IPS-18c (cell line): Measurements from ENCODE around the gene SEC24A.
A peak's percentile ranks its signal among the peaks of the same experiment; 100 is the strongest.
"Not testable (repeated sequence)": the region's sequence is repeated elsewhere in the genome, so short reads cannot be mapped to it uniquely, and the experiment has no call there.

Source experiments
- H3K4me3 ChIP-seq: 2 replicates; pipeline ENCODE4 v1.7.0; 2013; ENCODE audit warnings: low read depth, mild to moderate bottlenecking, low read length, moderate library complexity; ENCODE audit not compliant: insufficient read depth
- H3K9me3 ChIP-seq: one replicate; pipeline ENCODE4 v1.6.1; 2013; ENCODE audit warnings: mild to moderate bottlenecking, low read length, moderate library complexity; ENCODE audit not compliant: control insufficient read depth, insufficient read depth

Gene SEC24A

DNA sequence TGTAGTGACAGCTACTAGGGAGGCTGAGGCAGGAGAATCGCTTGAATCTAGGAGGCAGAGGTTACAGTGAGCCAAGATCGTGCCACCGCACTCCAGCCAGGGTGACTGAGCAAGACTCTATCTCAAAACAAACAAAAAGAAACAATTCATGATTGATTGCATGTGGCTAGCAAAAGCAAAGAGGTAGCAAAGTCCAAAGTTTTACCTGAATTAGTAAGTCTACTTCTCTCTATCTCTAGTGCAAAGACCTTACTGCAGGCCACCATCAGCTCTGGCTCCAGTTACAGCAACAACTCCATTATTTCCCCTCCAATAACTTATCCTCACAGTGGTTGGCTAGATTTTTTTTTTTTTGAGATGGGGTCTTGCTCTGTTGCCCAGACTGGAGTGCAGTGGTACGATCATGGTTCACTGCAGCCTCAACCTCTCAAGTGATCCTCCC is 9.8 kb upstream of the SEC24A start:
- no peak overlapping the region for H3K4me3 ChIP-seq
- H3K9me3 ChIP-seq, result no peaks in the 10 kb centered on the region

DNA sequence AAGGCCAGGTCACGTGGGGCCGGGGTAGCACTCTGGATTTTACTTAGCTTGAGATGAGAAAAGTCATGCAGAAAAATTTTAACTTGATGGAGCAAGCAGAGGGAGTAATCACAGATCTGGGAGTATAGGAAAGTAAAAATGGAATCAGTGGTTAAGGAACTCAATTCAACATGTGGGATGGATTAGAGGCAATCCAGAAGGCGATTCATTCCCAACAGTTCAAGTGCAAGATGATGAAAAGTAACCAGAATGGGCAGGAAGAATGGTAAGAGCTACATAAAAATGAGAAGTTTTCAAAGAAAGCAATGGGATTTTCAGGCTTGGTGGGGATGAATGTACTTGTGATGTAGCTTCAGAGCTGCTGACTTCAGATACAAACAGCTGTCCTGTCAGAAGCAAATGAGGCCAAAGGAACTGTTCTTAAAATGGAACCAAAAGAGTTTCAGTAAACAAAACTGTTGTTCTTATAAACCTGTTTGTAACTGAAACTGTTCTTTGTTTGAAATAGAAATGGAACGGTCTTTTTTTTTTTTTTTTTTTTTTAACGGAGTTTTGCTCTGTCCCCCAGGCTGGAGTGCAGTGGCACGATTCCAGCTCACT is 5.6 kb upstream of the SEC24A start:
- Histone ChIP-seq H3K9me3 (no peaks in the 10 kb centered on the region), H3K4me3 (no peak overlapping the region)

DNA sequence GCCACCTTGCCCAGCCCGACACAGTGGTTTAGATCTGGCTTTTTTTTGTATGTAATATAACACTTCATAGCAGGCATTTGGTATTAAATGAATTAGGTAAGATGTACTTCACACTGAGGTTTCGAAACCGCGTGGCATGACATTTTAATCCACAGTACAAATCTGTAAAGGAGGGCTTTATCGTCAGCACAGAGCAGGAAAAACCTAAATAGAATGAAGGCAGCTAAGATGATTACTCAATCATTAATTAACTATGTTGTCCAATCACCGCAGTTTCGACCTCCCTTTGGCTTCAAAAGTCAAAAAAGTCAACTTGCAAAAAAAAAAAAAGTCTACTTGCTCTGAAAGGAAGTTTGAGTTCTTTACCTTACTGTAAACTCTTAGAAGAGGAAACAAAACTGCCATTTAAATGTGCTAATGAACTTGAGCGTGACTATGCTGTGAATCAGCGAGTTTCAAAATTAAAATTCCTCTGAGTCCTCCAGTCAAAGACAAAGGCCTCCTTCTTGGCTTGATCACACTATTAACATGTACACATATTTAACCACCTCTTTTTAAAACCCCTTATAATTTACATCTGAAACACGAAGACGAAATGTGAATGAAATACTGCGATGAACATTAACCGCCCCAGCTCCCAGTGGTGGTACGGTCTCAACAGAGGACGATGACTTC is 698 bp upstream of the SEC24A start:
- H3K4me3 ChIP-seq, result peak overlapping the region; percentile 99
- H3K9me3 ChIP-seq, result no peaks in the 10 kb centered on the region

DNA sequence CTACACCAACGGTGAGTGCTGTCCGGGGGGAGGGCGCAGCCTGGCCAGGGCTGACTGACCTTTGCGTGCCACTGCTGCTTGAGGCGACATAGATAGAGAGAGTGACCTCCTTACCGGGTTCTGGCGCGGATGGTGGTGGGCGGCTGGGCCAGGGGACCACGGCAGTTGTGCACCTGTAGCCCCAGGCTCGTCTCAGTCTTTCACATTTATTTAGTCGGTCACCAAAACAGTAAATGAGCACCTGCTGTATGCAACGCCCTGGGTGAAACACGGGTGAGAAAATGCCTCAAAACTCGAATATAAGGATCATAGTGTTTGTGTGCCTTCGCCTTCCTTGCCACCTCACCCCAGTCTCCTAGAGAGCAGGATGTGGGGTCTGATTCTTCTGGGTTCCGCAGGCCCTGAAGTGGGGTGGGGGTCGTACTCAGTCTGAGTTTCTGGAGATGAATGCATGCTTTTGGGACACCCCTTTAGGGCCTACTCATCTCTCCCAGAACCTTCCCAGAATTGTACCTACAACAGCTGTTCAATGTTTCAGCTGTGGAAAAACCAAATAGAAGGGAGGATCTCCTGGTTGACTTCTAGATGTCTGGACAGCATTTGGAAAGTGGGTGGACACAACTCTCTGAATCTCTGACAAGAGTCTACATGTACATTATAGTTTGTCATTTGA is 714 bp downstream of the SEC24A start:
- Histone ChIP-seq H3K4me3 (peak overlapping the region; percentile 99), H3K9me3 (no peaks in the 10 kb centered on the region)

DNA sequence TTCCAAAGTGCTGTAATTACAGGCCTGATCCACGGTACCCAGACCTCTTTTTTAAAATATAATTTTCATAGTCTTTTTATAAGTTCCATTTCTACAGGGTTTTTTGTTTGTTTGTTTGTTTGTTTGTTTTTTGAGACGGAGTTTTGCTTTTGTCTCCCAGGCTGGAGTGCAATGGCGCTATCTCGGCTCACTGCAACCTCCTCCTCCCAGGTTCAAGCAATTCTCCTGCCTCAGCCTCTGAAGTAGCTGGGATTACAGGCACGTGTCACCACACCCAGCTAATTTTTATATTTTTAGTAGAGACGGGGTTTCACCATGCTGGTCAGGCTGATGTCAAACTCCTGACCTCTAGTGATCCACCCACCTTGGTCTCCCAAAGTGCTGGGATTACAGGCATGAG is 2.1 kb downstream of the SEC24A start:
- not testable (repeated sequence) for H3K4me3 ChIP-seq, H3K9me3 ChIP-seq

DNA sequence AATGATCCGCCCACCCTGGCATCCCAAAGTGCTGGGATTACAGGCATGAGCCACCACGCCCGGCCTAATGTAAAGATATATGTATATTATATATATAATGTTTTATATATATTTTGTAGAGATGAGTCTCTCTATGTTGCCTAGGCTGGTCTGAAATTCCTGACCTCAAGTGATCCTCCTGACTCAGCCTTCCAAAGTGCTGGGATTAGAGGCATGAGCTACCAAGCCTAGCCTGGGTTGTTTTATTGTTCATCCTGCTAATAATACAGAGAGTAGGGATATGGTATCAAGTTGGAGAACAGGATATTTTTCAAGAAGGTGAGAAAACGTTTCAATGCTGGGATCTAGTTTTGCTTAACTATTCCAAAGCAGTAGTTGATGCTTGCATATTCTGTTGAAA is 2.9 kb downstream of the SEC24A start:
- no peak overlapping the region for H3K4me3 ChIP-seq
- no peaks in the 10 kb centered on the region for H3K9me3 ChIP-seq

DNA sequence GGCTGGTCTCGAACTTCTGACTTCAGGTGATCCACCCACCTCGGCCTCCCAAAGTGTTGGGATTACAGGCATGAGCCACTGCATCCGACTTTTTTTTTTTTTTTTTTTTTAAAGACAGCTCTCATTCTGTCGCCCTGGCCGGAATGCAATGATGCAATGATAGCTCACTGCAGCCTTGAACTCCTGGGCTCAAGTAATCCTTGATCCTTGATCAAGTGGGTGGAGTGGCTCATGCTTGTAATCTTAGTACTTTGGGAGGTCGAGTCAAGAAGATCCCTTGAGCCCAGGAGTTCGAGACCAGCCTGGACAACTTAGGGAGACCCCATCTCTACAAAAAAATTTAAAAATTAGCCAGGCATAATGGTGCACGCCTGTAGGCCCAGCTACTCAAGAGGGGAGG is 8.1 kb downstream of the SEC24A start:
- Histone ChIP-seq H3K4me3 (no peak overlapping the region), H3K9me3 (no peaks in the 10 kb centered on the region)

DNA sequence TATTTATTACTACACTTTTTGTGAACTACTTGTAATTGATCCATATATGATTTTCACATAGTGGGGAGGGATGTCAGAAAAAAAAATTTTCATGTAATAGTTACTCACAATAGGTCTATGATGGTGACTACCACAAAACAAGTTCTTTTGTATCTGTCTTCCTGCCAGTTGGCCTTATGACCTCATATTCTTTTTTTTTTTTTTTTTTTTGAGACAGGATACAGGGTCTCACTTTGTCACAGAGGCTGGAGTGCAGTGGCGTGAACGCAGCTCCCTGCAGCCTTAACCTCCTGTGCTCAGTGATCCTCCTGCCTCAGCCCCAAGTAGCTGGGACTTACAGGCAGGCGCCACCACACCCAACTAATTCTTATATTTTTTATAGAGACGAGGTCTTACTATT is 10.9 kb downstream of the SEC24A start:
- H3K9me3 ChIP-seq, result no peaks in the 10 kb centered on the region
- H3K4me3 ChIP-seq, result no peak overlapping the region

DNA sequence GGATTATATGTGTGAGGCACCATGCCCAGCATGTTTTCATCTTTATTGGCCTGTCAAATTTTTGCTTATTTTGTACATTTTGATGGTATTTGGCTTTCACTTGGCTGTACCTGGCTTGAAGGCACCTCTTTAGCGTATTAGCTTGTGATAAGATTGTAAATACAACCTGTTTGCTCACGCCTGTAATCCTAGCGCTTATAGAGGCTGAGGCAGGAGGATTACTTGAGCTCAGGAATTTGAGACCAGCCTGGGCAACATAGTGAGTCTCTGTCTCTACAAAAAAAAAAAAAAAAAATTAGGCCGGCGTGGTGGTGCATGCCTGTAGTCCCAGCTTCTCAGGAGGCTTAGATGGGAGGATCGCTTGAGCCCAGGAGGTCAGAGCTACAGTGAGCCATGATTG is 11.3 kb downstream of the SEC24A start:
- no peaks in the 10 kb centered on the region for H3K9me3 ChIP-seq
- no peak overlapping the region for H3K4me3 ChIP-seq

DNA sequence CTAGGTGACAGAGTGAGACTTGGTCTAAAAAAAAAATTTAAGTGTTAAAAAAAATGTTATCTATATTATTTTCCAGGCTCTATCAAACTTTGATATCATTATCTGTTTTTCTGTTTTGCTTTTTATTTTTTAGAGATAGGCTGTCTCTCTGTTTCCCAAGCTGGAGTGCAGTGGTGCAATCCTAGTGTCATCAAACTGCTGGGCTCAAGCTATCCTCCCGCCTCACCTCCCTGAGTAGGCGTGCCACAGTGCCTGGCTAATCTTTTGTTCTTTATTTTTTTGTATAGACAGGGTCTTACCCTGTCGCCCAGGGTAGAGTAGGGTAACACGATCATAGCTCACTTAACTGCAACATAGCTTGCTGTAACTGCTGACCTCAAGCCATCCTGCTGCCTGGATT is 14.4 kb downstream of the SEC24A start:
- Histone ChIP-seq H3K9me3 (no peaks in the 10 kb centered on the region), H3K4me3 (no peak overlapping the region)

DNA sequence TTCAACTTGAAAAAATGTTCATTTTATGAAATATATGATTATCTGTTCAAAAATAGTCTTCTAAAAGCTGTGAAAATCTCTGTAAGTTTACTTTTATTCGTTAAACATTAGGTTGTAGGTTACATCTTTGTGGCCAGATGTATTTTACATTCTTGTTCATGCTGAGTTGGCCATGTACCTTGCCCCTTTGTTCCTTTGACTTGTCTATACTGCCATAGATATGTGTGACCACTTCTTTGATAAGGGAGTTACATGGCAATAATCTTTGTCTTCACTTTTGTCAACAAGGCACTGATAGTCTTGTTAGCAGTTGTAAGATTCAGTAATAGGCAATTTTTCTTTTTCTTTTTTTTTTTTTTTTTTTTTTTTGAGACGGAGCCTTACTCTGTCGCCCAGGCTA is 15.9 kb downstream of the SEC24A start:
- H3K9me3 ChIP-seq, result no peaks in the 10 kb centered on the region
- no peak overlapping the region for H3K4me3 ChIP-seq

DNA sequence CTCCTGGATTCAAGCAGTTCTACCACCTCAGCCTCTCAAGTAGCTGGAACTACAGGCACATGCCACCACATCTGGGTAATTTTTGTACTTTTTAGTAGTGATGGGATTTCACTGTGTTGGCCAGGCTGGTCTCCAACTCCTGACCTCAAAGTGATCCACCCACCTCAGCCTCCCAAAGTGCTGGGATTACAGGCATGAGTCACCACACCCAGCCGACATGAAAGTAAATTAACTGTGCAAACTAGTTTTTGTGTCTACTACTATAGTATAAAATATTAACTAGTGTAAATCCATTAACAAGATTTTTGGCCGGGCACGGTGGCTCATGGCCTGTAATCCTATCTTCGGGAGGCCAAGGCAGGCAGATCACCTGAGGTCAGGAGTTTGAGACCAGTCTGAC is 25.0 kb downstream of the SEC24A start:
- H3K9me3 ChIP-seq, H3K4me3 ChIP-seq: not testable (repeated sequence)

DNA sequence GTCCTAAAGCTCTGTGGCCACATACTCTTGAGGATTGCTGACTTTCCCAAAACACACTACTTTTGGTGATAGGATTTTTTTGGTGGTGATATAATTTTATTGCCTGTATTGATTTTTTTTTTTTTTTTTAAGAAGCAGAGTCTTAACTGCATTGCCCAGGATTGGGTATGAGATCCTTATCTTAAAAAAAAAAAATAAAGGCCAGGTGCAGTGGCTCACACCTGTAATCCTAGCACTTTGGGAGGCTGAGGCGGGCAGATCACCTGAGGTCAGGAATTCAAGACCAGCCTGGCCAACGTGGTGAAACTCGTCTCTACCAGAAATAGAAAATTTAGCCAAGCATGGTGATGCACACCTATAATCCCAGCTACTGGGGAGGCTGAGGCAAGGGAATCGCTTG is 28.8 kb downstream of the SEC24A start:
- H3K4me3 ChIP-seq, H3K9me3 ChIP-seq: not testable (repeated sequence)

DNA sequence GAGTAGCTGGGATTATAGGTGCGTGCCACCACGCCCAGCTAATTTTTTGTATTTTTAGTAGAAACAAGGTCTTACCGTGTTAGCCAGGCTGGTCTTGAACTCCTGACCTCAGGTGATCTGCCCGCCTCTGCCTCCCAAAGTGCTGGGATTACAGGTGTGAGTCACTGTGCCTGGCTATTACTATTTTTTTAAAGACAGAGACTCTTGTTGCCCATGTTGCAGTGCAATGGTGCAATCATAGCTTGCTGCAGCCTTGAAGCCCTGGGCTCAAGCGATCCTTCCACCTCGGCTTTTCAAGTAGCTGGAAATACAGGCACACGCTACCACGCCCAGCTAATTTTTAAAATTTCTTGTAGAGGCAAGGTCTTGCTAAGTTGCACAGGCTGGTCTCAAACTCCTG is 41.6 kb downstream of the SEC24A start:
- H3K9me3 ChIP-seq, H3K4me3 ChIP-seq: not testable (repeated sequence)

DNA sequence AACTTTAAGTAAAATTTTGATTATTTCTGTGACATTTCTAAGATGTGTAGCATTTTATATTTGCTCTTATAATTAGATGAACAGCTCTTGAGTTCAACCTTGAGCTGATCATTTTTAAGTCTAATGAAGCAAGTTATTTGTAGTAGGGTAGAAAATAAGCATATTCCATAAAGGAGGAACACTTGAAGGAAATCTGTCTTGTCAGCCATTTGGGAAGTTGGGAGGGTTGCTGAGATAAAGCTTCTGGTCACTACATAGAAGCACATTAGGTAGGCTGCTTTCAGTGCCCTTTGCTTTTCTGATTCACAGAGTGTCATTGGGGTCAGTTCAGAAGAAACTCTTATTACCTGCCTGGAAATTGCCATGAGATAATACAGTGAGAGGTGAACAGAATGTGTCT is 44.1 kb downstream of the SEC24A start:
- no peaks in the 10 kb centered on the region for H3K9me3 ChIP-seq
- H3K4me3 ChIP-seq, result no peak overlapping the region

DNA sequence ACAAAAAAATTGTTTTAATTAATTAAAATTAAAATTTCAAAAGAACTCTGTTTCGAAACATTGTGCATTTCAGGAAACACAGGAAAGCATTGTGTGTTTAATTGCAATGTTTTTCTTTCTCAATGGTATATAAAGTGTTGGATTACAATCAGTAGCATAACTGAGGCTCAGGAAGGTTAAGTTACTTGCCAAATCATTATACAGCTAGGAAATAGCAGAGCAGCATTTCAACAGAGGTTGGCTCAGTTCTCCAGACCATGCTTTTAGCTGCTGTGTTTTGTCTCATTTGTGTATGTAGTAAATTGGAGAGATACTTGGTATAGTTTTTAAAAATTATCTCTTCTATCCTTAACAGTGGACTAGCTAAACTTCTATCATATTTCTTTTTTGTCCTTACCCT is 59.7 kb downstream of the SEC24A start:
- Histone ChIP-seq H3K4me3 (no peak overlapping the region), H3K9me3 (no peaks in the 10 kb centered on the region)

DNA sequence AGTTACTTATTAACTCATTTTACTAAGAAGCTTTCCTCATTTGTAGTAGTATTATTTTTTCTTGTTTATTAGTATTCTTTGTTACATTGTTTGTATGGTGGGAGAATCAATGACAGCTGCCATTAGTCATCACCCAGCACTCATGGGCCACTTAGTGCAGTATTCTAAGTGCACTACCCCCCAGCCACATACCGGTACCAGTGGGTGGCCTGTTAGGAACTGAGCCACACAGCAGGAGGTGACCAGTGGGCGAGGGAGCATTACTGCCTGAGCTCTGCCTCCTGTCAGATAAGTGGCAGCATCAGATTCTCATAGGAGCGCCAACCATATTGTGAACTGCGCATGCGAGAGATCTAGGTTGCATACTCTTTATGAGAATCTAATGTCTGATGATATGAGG is 65.5 kb downstream of the SEC24A start:
- H3K4me3 ChIP-seq, result no peak overlapping the region
- no peaks in the 10 kb centered on the region for H3K9me3 ChIP-seq

DNA sequence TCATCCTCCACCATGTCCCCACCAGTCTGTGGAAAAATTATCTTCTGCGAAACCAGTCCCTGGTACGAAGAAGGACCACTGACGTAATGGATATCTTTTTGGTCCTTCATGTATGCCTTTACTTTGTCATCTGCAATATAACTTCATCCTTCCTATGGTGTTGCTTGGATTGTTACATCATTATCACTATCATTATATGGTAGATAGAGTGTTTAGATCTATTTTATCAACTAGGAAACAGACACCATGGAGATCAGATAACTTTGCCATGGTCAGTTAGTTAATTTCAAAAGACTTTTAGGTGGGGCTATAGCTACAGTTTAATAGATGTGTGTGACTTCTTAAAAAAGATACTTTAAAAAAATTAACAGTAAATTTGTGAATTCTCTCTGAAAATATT is 66.0 kb downstream of the SEC24A start:
- no peaks in the 10 kb centered on the region for H3K9me3 ChIP-seq
- no peak overlapping the region for H3K4me3 ChIP-seq

DNA sequence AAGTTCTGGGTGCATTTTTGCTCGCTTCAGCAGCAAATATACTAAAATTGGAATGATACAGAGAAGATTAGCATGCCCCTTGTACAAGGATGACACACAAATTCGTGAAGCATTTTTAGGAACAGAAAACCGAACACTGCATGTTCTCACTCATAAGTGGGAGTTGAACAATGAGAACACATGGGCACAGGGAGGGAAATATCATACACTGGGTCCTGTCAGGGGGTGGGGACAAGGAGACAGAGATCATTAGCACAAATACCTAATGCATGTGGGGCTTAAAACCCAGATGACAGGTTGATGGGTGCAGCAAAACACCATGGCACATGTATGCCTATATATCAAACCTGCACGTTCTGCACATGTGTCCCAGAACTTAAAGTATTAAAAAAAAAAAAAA is 66.9 kb downstream of the SEC24A start:
- H3K4me3 ChIP-seq, H3K9me3 ChIP-seq: not testable (repeated sequence)
